GM13976 (cell line): ENCODE measurements around the gene CDC42BPG.

Experiments
- DNase-seq: peaks from one replicate; pipeline ENCODE4 v3.0.0; 2012; ENCODE audit warnings: low spot score
- in situ Hi-C: fragments of 300-500 bp; cut with MboI; formaldehyde crosslinking; loops from one replicate; pipeline ENCODE4 v1.12.0; 2022; ENCODE audit warnings: low sequenced_read_pairs, mixed read lengths, inconsistent platforms; ENCODE audit not compliant: unreplicated experiment
- TF ChIP-seq, protein P1 (sequence below): IDR thresholded peaks from 2 replicates; pipeline ENCODE4 v1.5.1; 2012; ENCODE audit warnings: borderline replicate concordance, mild to moderate bottlenecking; ENCODE audit not compliant: insufficient read depth; ENCODE audit errors: extremely low read depth, missing control alignments, control extremely low read depth

Gene CDC42BPG

GRCh38 chr11:64834031-64834722 is 10.3 kb downstream of the CDC42BPG start:
- TF ChIP-seq, protein P1, sequence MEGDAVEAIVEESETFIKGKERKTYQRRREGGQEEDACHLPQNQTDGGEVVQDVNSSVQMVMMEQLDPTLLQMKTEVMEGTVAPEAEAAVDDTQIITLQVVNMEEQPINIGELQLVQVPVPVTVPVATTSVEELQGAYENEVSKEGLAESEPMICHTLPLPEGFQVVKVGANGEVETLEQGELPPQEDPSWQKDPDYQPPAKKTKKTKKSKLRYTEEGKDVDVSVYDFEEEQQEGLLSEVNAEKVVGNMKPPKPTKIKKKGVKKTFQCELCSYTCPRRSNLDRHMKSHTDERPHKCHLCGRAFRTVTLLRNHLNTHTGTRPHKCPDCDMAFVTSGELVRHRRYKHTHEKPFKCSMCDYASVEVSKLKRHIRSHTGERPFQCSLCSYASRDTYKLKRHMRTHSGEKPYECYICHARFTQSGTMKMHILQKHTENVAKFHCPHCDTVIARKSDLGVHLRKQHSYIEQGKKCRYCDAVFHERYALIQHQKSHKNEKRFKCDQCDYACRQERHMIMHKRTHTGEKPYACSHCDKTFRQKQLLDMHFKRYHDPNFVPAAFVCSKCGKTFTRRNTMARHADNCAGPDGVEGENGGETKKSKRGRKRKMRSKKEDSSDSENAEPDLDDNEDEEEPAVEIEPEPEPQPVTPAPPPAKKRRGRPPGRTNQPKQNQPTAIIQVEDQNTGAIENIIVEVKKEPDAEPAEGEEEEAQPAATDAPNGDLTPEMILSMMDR, result no peak
- no peak for DNase-seq
- in situ Hi-C loops, result no loop called here

DNA sequence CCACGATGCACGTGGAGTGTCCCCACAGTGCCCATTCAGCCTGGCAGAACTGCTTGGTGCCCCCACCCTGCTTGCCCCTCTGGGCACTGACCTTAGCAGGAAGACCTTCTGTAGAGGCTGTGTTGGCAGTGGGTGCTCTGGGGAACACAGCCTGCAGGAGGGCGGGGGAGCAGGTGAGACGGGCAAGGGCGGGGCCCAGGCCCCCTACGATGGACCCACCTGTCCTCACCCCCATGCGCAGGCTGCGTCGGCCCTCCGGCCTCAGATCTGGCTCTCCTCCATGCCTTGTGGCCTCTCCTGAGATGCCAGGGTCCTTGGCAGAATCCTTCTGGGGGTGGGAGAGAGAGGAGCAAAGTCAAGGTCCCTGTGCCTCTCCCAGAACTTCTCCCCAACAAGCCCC is 10.9 kb downstream of the CDC42BPG start:
- DNase-seq, result no peak
- TF ChIP-seq, protein P1, result no peak
- in situ Hi-C loops, result no loop called here

GRCh38 chr11:64833198-64833502 is 11.3 kb downstream of the CDC42BPG start:
- TF ChIP-seq, protein P1, result no peak
- no peak for DNase-seq
- in situ Hi-C loops, result no loop called here

- in situ Hi-C loops, result no loop called here
- TF ChIP-seq, protein P1, result no peak
Observed at GRCh38 chr11:64832467-64833197, 11.8 kb downstream of the CDC42BPG start.

GRCh38 chr11:64831411-64831891 is 13.0 kb downstream of the CDC42BPG start:
- TF ChIP-seq, protein P1, result no peak
- DNase-seq, result no peak
- in situ Hi-C loops, result no loop called here

More at GRCh38 chr11:64832467-64833197, 11.8 kb downstream of the CDC42BPG start:
- no peak for DNase-seq

GRCh38 chr11:64829536-64830251 is 14.8 kb downstream of the CDC42BPG start:
- in situ Hi-C loops, result no loop called here

More at GRCh38 chr11:64829536-64830251, 14.8 kb downstream of the CDC42BPG start:
- no peak for DNase-seq
- TF ChIP-seq, protein P1, result no peak
